Endodermal cell (in vitro differentiated cells): ENCODE measurements around the gene LNX1. TPM values are rescaled to one million over a fixed set of nuclear protein-coding genes. Genes with fewer than 3 reads are reported as not detected.

Experiments used
- DNase-seq: peaks from one replicate; pipeline ENCODE4 v3.0.0-alpha.2; 2017
- H3K27ac ChIP-seq: 2 replicates; pipeline ENCODE4 v1.5.1; 2013; ENCODE audit warnings: mild to moderate bottlenecking, low read depth, low read length, moderate library complexity
- H3K27me3 ChIP-seq: 2 replicates; pipeline ENCODE4 v1.6.1; 2013; ENCODE audit warnings: mild to moderate bottlenecking, low read length, moderate library complexity; ENCODE audit not compliant: insufficient read depth, control insufficient read depth, poor library complexity, severe bottlenecking
- H3K36me3 ChIP-seq: 2 replicates; pipeline ENCODE4 v1.7.0; 2013; ENCODE audit warnings: mild to moderate bottlenecking, low read length, moderate library complexity; ENCODE audit not compliant: control insufficient read depth, insufficient read depth
- H3K4me1 ChIP-seq: one replicate; pipeline ENCODE4 v1.7.0; 2013; ENCODE audit warnings: low read length; ENCODE audit not compliant: control insufficient read depth, insufficient read depth
- H3K4me3 ChIP-seq: 2 replicates; pipeline ENCODE4 v1.5.1; 2013; ENCODE audit warnings: mild to moderate bottlenecking, low read length, moderate library complexity
- H3K9ac ChIP-seq: 2 replicates; pipeline ENCODE4 v1.6.1; 2013; ENCODE audit warnings: mild to moderate bottlenecking, low read length, moderate library complexity; ENCODE audit not compliant: poor library complexity, severe bottlenecking; ENCODE audit errors: extremely low read depth
- H3K9me3 ChIP-seq: 2 replicates; pipeline ENCODE4 v1.6.1; 2013; ENCODE audit warnings: mild to moderate bottlenecking, low read length, moderate library complexity; ENCODE audit not compliant: control insufficient read depth
- H3K27ac Mint-ChIP-seq: 2 replicates; pipeline ENCODE4 v1.8.0; 2020; ENCODE audit warnings: mixed read lengths
- H3K27me3 Mint-ChIP-seq: 2 replicates; pipeline ENCODE4 v1.8.0; 2021; ENCODE audit warnings: mild to moderate bottlenecking, mixed read lengths; ENCODE audit not compliant: insufficient read depth
- H3K36me3 Mint-ChIP-seq: 2 replicates; pipeline ENCODE4 v1.8.0; 2020; ENCODE audit warnings: low read depth, mixed read lengths
- H3K4me1 Mint-ChIP-seq: 2 replicates; pipeline ENCODE4 v1.8.0; 2020; ENCODE audit warnings: mixed read lengths
- H3K4me3 Mint-ChIP-seq: 2 replicates; pipeline ENCODE4 v1.8.0; 2020; ENCODE audit warnings: mild to moderate bottlenecking, moderate library complexity, mixed read lengths
- H3K9me3 Mint-ChIP-seq: 2 replicates; pipeline ENCODE4 v1.8.0; 2020; ENCODE audit warnings: mild to moderate bottlenecking, mixed read lengths
- CTCF ChIP-seq: fragments of 200-600 bp; sonication (generic); conservative IDR thresholded peaks from 2 replicates; pipeline ENCODE4 v1.5.0; 2021; ENCODE audit warnings: antibody characterized with exemption, mild to moderate bottlenecking
- WGBS, 2 experiments: methylation state at CpG; one replicate each; pipeline versions ENCODE4 v1.1.5 to v1.1.7; 2013; ENCODE audit warnings: missing lambda C conversion rate in 2 of 2, mixed read lengths in 1 of 2; ENCODE audit not compliant: insufficient coverage in 1 of 2, insufficient read length in 1 of 2; 5-methylcytosine and 5-hydroxymethylcytosine counted together
- total RNA-seq, 2 donors: library from RNA; stranded (reverse); fragmentation: NEBNext Ultra II Directional in 1 of 2; extraction: Animal tissue kit (Norgen Biotek cat#: 25700) in 1 of 2; gene quantifications; 2 replicates in 1 of 2; 3 replicates in 1 of 2; pipeline ENCODE4 v1.2.1, GENCODE V29; 2021

LNX1 gene
- total RNA-seq, 2 donors from 2014 or later: 4.4 to 5.4 TPM

DNA sequence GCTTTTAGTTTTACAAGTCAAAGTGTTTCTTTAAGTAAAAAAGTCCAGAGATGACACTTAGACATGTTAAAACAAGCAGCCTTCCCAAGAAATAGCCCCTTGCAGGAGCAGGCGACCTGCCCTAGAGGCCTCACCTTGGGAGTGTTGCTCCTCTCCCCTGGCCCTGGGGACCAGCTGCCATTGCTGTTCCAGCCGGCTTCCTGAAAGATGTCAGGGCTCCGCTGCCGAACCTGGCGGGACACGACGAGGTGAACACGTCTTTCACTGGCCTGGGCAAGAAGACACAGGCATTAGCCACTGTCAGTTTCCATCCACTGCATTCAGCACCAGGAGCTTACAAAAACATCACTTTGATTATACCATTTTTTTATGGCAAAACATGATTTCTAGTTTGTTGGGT, 109.7 kb downstream of the LNX1 start:
- Mint-ChIP-seq H3K36me3 (no peaks in the 10 kb centered on the region), H3K27me3 (peaks cover 4% of the 10 kb centered on the region), H3K27ac (no peak overlapping the region), H3K4me1 (peaks cover 20% of the 10 kb centered on the region), H3K4me3 (no peak overlapping the region), H3K9me3 (no peaks in the 10 kb centered on the region)
- Histone ChIP-seq H3K9me3 (no peaks in the 10 kb centered on the region), H3K4me1 (no peaks in the 10 kb centered on the region), H3K36me3 (no peaks in the 10 kb centered on the region), H3K27me3 (peaks cover 3% of the 10 kb centered on the region), H3K4me3 (no peak overlapping the region), H3K9ac (no peak overlapping the region), H3K27ac (no peak overlapping the region)
- TF ChIP-seq CTCF: no peak
- WGBS, 2 experiments: 90 to 100% methylated on average over 2 to 8 of the region's 8 CpGs
- DNase-seq: no peak

- Histone ChIP-seq H3K9ac (no peak overlapping the region), H3K4me3 (no peak overlapping the region), H3K27ac (no peak overlapping the region), H3K27me3 (no peaks in the 10 kb centered on the region), H3K4me1 (peaks cover 4% of the 10 kb centered on the region), H3K36me3 (no peaks in the 10 kb centered on the region), H3K9me3 (no peaks in the 10 kb centered on the region)
- H3K27ac Mint-ChIP-seq: no peak overlapping the region
- H3K27me3 Mint-ChIP-seq: no peaks in the 10 kb centered on the region
- no peak overlapping the region for H3K4me3 Mint-ChIP-seq
- 83 to 100% methylated on average over 1 to 2 of the region's 2 CpGs for WGBS, 2 experiments
- TF ChIP-seq CTCF: no peak
- no peaks in the 10 kb centered on the region for H3K36me3 Mint-ChIP-seq
- no peaks in the 10 kb centered on the region for H3K9me3 Mint-ChIP-seq
- no peak for DNase-seq
- peaks cover 24% of the 10 kb centered on the region for H3K4me1 Mint-ChIP-seq
Observed at GRCh38 chr4:53480909-53481308, 110.4 kb downstream of the LNX1 start.

DNA sequence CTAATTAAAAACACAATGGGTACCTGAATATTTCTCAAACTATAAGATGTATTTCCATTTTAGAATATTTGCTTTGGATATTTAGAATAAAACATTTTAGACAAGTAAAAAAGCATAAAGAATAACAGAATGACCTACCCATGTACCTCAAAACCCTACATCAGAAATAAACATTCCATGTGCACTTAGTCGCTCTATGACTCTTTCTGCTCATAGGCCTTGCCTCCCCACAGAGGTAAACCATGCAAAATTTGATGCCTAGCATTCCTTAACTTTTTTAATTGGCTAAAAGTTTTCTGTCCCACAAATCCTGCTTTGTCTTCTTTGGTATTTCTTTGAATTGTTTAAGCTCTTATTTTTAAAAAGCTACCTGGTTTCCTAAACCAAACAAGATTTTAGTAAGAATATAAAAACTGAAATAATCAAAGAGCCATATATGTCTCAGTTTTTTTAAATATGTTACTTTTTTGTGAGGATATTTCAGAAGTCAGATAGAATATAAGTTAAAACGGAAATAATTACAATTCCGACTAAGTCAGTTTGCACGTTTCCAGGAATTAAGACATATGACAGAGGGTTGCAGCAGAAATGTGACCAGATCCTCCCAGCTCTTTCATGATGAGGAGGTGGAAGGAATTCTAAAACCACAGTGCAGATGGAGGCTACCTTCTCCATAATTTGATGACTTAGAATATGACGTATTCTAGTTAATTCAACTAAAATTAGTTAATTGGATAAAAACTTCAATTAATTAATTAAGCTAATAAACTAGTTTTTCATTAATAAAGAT, 111.4 kb downstream of the LNX1 start:
- H3K27ac ChIP-seq: no peak overlapping the region
- DNase-seq: no peak

More for the DNA sequence above, 111.4 kb downstream of the LNX1 start:
- H3K4me1 ChIP-seq: peaks cover 4% of the 10 kb centered on the region
- no peaks in the 10 kb centered on the region for H3K36me3 ChIP-seq
- H3K9ac ChIP-seq: no peak overlapping the region
- no peaks in the 10 kb centered on the region for H3K9me3 ChIP-seq
- no peak for TF ChIP-seq CTCF
- 89 to 100% methylated on average over 2 to 4 of the region's 5 CpGs for WGBS, 2 experiments
- Mint-ChIP-seq H3K4me3 (no peak overlapping the region), H3K36me3 (no peaks in the 10 kb centered on the region), H3K4me1 (peaks cover 27% of the 10 kb centered on the region), H3K9me3 (no peaks in the 10 kb centered on the region), H3K27me3 (no peaks in the 10 kb centered on the region), H3K27ac (no peak overlapping the region)
- no peaks in the 10 kb centered on the region for H3K27me3 ChIP-seq
- H3K4me3 ChIP-seq: no peak overlapping the region
